K562 (cell line): Measurements from ENCODE around the gene UPK2. TPM values are rescaled to one million over a fixed set of nuclear protein-coding genes. Genes with fewer than 3 reads are reported as not detected.
A peak's percentile ranks its signal among the peaks of the same experiment; 100 is the strongest.

Experiments used
- ATF1 ChIP-seq, 2 experiments: fragments of 450-650 bp in 1 of 2; IDR thresholded peaks; 2 replicates each; pipeline ENCODE4 v1.6.1; 2016; ENCODE audit warnings: missing compliant biosample characterization in 1 of 2, missing genetic modification characterization in 1 of 2
- ELF1 ChIP-seq: fragments of 200-800 bp; sonication (Bioruptor generic); IDR thresholded peaks from 2 replicates; pipeline ENCODE4 v1.6.1; 2016; ENCODE audit warnings: missing genetic modification characterization, missing compliant biosample characterization
- ETV1 ChIP-seq: fragments of 450-650 bp; conservative IDR thresholded peaks from 2 replicates; pipeline ENCODE4 v1.6.1; 2016; ENCODE audit warnings: missing genetic modification characterization, control low read depth, low read depth, missing compliant biosample characterization
- FIP1L1 ChIP-seq: fragments of 200-400 bp; formaldehyde crosslinking; IDR thresholded peaks from 2 replicates; pipeline ENCODE4 v1.6.1; 2018; ENCODE audit warnings: mild to moderate bottlenecking, low read depth, low read length; ENCODE audit not compliant: poor library complexity, severe bottlenecking
- FOSL1 ChIP-seq: fragments of 200-800 bp; sonication (Bioruptor generic); conservative IDR thresholded peaks from 2 replicates; pipeline ENCODE4 v1.6.1; 2016; ENCODE audit warnings: missing genetic modification characterization, missing compliant biosample characterization
- GATAD2A ChIP-seq: fragments of 450-650 bp; IDR thresholded peaks from 2 replicates; pipeline ENCODE4 v1.6.1; 2017
- HMGN3 ChIP-seq: IDR thresholded peaks from 2 replicates; pipeline ENCODE4 v1.6.1; 2011; ENCODE audit warnings: borderline replicate concordance, low read depth, mild to moderate bottlenecking, mixed read lengths, low read length; ENCODE audit not compliant: insufficient read length; ENCODE audit errors: extremely low read depth
- KDM4B ChIP-seq, 2 experiments: fragments of 450-650 bp in 1 of 2; sonication (generic) in 1 of 2; IDR thresholded peaks; 2 replicates each; pipeline ENCODE4 v1.6.1; 2016 to 2017; ENCODE audit warnings: borderline replicate concordance in 2 of 2, antibody characterized with exemption in 1 of 2, low read depth in 1 of 2, mild to moderate bottlenecking in 1 of 2
- L3MBTL2 ChIP-seq: fragments of 450-650 bp; IDR thresholded peaks from 2 replicates; pipeline ENCODE4 v1.6.1; 2016; ENCODE audit warnings: mild to moderate bottlenecking, moderate library complexity
- NCOA6 ChIP-seq: fragments of 450-650 bp; IDR thresholded peaks from 2 replicates; pipeline ENCODE4 v1.6.1; 2017; ENCODE audit warnings: mild to moderate bottlenecking
- NFIX ChIP-seq: fragments of 250-450 bp; sonication (Bioruptor Pico); IDR thresholded peaks from 2 replicates; pipeline ENCODE4 v1.4.0; 2020; ENCODE audit warnings: low read depth, mild to moderate bottlenecking, moderate library complexity
- PPARD ChIP-seq: fragments of 250-450 bp; sonication (Bioruptor Pico); IDR thresholded peaks from 2 replicates; pipeline ENCODE4 v1.8.0; 2022; ENCODE audit warnings: inconsistent platforms, mild to moderate bottlenecking, moderate library complexity
- PRDM10 ChIP-seq: fragments of 450-650 bp; IDR thresholded peaks from 2 replicates; pipeline ENCODE4 v1.6.1; 2018; ENCODE audit not compliant: partially characterized antibody
- RBBP5 ChIP-seq: fragments of 200-600 bp; sonication (generic); IDR thresholded peaks from 2 replicates; pipeline ENCODE4 v1.6.1; 2012; ENCODE audit warnings: borderline replicate concordance, mild to moderate bottlenecking, low read length, control low read depth, inconsistent platforms; ENCODE audit not compliant: insufficient read depth, poor library complexity, severe bottlenecking
- RNF219 ChIP-seq: fragments of 250-450 bp; sonication (Bioruptor Pico); IDR thresholded peaks from 2 replicates; pipeline ENCODE4 v1.5.0; 2022; ENCODE audit warnings: mild to moderate bottlenecking
- SNRNP70 ChIP-seq: fragments of 200-400 bp; formaldehyde crosslinking; optimal IDR thresholded peaks from 2 replicates; pipeline ENCODE3; 2017; ENCODE audit warnings: low read depth, low read length
- TEAD4 ChIP-seq, 2 experiments: sonication (generic) in 1 of 2; formaldehyde crosslinking in 1 of 2; IDR thresholded peaks; 2 replicates each; pipeline versions ENCODE4 v1.6.1 to v1.8.0; 2012 to 2022; ENCODE audit warnings: borderline replicate concordance in 1 of 2, inconsistent platforms in 1 of 2, low read length in 1 of 2, mild to moderate bottlenecking in 1 of 2, missing genetic modification reagents in 1 of 2
- ZKSCAN1 ChIP-seq: fragments of 150-350 bp; IDR thresholded peaks from 2 replicates; pipeline ENCODE4 v1.6.1; 2016; ENCODE audit warnings: low read depth, low read length
- ZNF133 ChIP-seq: fragments of 250-450 bp; sonication (Bioruptor Pico); IDR thresholded peaks from 2 replicates; pipeline ENCODE4 v1.4.0; 2020; ENCODE audit warnings: mild to moderate bottlenecking
- ZNF232 ChIP-seq: sonication (generic); formaldehyde crosslinking; IDR thresholded peaks from 2 replicates; pipeline ENCODE4 v1.8.0; 2022; ENCODE audit warnings: mild to moderate bottlenecking, missing genetic modification reagents
- ZNF239 ChIP-seq: fragments of 250-450 bp; sonication (Bioruptor Pico); IDR thresholded peaks from 2 replicates; pipeline ENCODE4 v1.4.0; 2020; ENCODE audit warnings: mild to moderate bottlenecking
- ZNF76 ChIP-seq: fragments of 250-450 bp; sonication (Bioruptor Pico); IDR thresholded peaks from 2 replicates; pipeline ENCODE4 v1.4.0; 2020; ENCODE audit warnings: mild to moderate bottlenecking, moderate library complexity, borderline replicate concordance
- ZSCAN32 ChIP-seq: fragments of 450-650 bp; formaldehyde crosslinking; IDR thresholded peaks from 2 replicates; pipeline ENCODE4 v1.4.0; 2020; ENCODE audit warnings: mild to moderate bottlenecking, moderate library complexity
- polyA plus RNA-seq, 8 experiments: library from polyadenylated mRNA; depleted of rRNA in 4 of 8; stranded (reverse) in 5 of 8; unstranded in 3 of 8; fragments of >200 nt; fragmentation: Nextera tagmentation in 2 of 8; fragmentation: Illumina TruSeq in 1 of 8; extraction: Ambion mirVana in 2 of 8; extraction: Trizol in 1 of 8; gene quantifications; 2 replicates each; pipeline versions ENCODE4 v1.2.1 to v1.2.3, GENCODE V29; 2011 to 2014; ENCODE audit warnings: inconsistent platforms in 1 of 8, missing spikeins in 1 of 8
- total RNA-seq, 7 experiments: library from RNA; depleted of rRNA in 6 of 7; stranded (reverse); fragments of >200 nt in 6 of 7; fragmentation: Illumina TruSeq in 2 of 7; extraction: Trizol in 2 of 7; gene quantifications; 2 replicates each; pipeline versions ENCODE4 v1.2.1 to v1.2.3, GENCODE V29; 2011 to 2021; ENCODE audit warnings: low replicate concordance in 1 of 7

The UPK2 gene
- total and polyA plus RNA-seq, 9 of the 15 experiments (the other 6 are each of a cell fraction or from before 2014, with no cell fraction given), result not detected

GRCh38 chr11:118928870-118929500 lies 27.1 kb upstream of the UPK2 start (continued):
- no peak for TF ChIP-seq ATF1 (CRISPR knock-in tag; IDR thresholded peaks at IDR 0.05)
- no peak for TF ChIP-seq ATF1 (tag; IDR thresholded peaks at IDR 0.05)
- no peak for TF ChIP-seq RNF219 (CRISPR knock-in tag)
- no peak for TF ChIP-seq ZKSCAN1
- TF ChIP-seq FIP1L1, result peak; percentile 24
- peak; percentile 10; the same call in 1 of the 2 replicates for TF ChIP-seq GATAD2A
- TF ChIP-seq ETV1 (tag), result 0 out of 2 replicates have a peak, but pooled peaks have one; percentile 16
- no peak for TF ChIP-seq HMGN3
- no peak for TF ChIP-seq PPARD (CRISPR knock-in tag)
- no peak for TF ChIP-seq L3MBTL2
- no peak for TF ChIP-seq NFIX
- TF ChIP-seq FOSL1 (tag), result peak; percentile 70; the same call in 1 of the 2 replicates
- TF ChIP-seq RBBP5, result peak; percentile 12
- TF ChIP-seq ZNF232 (CRISPR knock-in tag), result no peak
- no peak for TF ChIP-seq TEAD4 (IDR thresholded peaks at IDR 0.05; ENCODE audit: low read length)
- TF ChIP-seq TEAD4 (CRISPR knock-in tag; IDR thresholded peaks at IDR 0.05; ENCODE audit: borderline replicate concordance), result no peak
- no peak for TF ChIP-seq ZSCAN32 (CRISPR knock-in tag)
- TF ChIP-seq ZNF76 (CRISPR knock-in tag), result no peak
- no peak for TF ChIP-seq NCOA6
- no peak; the same call in 1 of the 2 replicates for TF ChIP-seq ELF1 (tag)
- TF ChIP-seq KDM4B (IDR thresholded peaks at IDR 0.05; ENCODE audit: borderline replicate concordance in 2 of 2, low read depth in 1 of 2), result no peak
- TF ChIP-seq SNRNP70, result no peak
- no peak for TF ChIP-seq ZNF239
- no peak for TF ChIP-seq ZNF133 (CRISPR knock-in tag)
- peak; percentile 37 for TF ChIP-seq PRDM10
